Thymus (tissue), 11 donors: ENCODE results near the gene HMOX1. TPM values are rescaled to one million over a fixed set of nuclear protein-coding genes. Genes with fewer than 3 reads are reported as not detected.
"Not testable (repeated sequence)": the region's sequence is repeated elsewhere in the genome, so short reads cannot be mapped to it uniquely, and the experiment has no call there.

Experiments
- DNase-seq, 9 donors: peaks; one replicate each; pipeline ENCODE4 v3.0.0-alpha.2; 2013; ENCODE audit warnings: low spot score in 9 of 9, low read depth in 6 of 9, missing footprints in 1 of 9
- H3K27ac ChIP-seq, 2 donors: one replicate each; pipeline ENCODE4 v1.5.1; 2013; ENCODE audit warnings: control low read depth in 1 of 2, low read depth in 1 of 2, low read length in 1 of 2, mild to moderate bottlenecking in 1 of 2, moderate library complexity in 1 of 2
- H3K27me3 ChIP-seq, 2 donors: one replicate each; pipeline ENCODE4 v1.5.1; 2013; ENCODE audit warnings: low read length in 1 of 2; ENCODE audit not compliant: control insufficient read depth in 2 of 2, insufficient read depth in 1 of 2
- H3K36me3 ChIP-seq, 2 donors: one replicate each; pipeline ENCODE4 v1.5.1; 2013; ENCODE audit warnings: low read length in 1 of 2, mild to moderate bottlenecking in 1 of 2, moderate library complexity in 1 of 2; ENCODE audit not compliant: control insufficient read depth in 2 of 2, insufficient read depth in 2 of 2
- H3K4me1 ChIP-seq, 2 donors: one replicate each; pipeline ENCODE4 v1.5.1; 2013; ENCODE audit warnings: low read length in 2 of 2; ENCODE audit not compliant: control insufficient read depth in 2 of 2, insufficient read depth in 2 of 2
- H3K4me3 ChIP-seq, 2 donors: one replicate each; pipeline ENCODE4 v1.5.1; 2013; ENCODE audit warnings: low read length in 2 of 2, control low read depth in 1 of 2, mild to moderate bottlenecking in 1 of 2
- H3K9me3 ChIP-seq, 2 donors: one replicate each; pipeline ENCODE4 v1.5.1; 2013; ENCODE audit warnings: low read length in 1 of 2, mild to moderate bottlenecking in 1 of 2; ENCODE audit not compliant: control insufficient read depth in 2 of 2, insufficient read depth in 1 of 2
- WGBS: extraction: QIAGEN DNeasy Blood & Tissue Kit; methylation state at CpG from one replicate; pipeline ENCODE4 v1.1.7; 2013; 5-methylcytosine and 5-hydroxymethylcytosine counted together
- polyA plus RNA-seq: library from polyadenylated mRNA; stranded (reverse); fragments of 200-250 nt; gene quantifications from one replicate; pipeline ENCODE4 v1.2.3, GENCODE V29; 2013
- total RNA-seq: library from RNA; stranded (reverse); fragments of 120-200 nt; gene quantifications from one replicate; pipeline ENCODE4 v1.2.4, GENCODE V29; 2013
- donor health status: healthy.

Gene HMOX1
- total and polyA plus RNA-seq, 2 donors = 32.2 to 119 TPM

- Histone ChIP-seq H3K4me3 (no peak overlapping the region), H3K36me3 (peaks cover 46 to 48% of the 10 kb centered on the region in 2 donors), H3K27ac (peak overlapping the region in 1 of 2 donors; percentile 57), H3K9me3 (peaks cover 9 to 24% of the 10 kb centered on the region in 2 donors), H3K4me1 (peaks cover 0 to 11% of the 10 kb centered on the region in 2 donors), H3K27me3 (no peaks in the 10 kb centered on the region)
- 80% methylated on average over 14 of the region's 14 CpGs for WGBS
- DNase-seq = peak in 8 of 9 donors; percentile 19 to 66 (median 43)
These were observed 50.0 kb downstream of the HMOX1 start for GRCh38 chr22:35430897-35431322.

GRCh38 chr22:35431483-35432227 is 50.8 kb downstream of the HMOX1 start:
- Histone ChIP-seq H3K27ac (peak overlapping the region in 1 of 2 donors; percentile 57), H3K4me1 (peaks cover 0 to 10% of the 10 kb centered on the region in 2 donors), H3K4me3 (no peak overlapping the region), H3K27me3 (no peaks in the 10 kb centered on the region), H3K9me3 (peaks cover 9 to 24% of the 10 kb centered on the region in 2 donors), H3K36me3 (peaks cover 40 to 42% of the 10 kb centered on the region in 2 donors)
- WGBS = 95% methylated on average over 12 of the region's 12 CpGs
- DNase-seq = no peak

GRCh38 chr22:35432228-35432905 is 51.5 kb downstream of the HMOX1 start:
- H3K27ac ChIP-seq = no peak overlapping the region
- peaks cover 9 to 24% of the 10 kb centered on the region in 2 donors for H3K9me3 ChIP-seq
- DNase-seq = no peak
- H3K36me3 ChIP-seq = peaks cover 36 to 37% of the 10 kb centered on the region in 2 donors
- 98% methylated on average over 13 of the region's 13 CpGs for WGBS
- no peak overlapping the region for H3K4me3 ChIP-seq
- no peaks in the 10 kb centered on the region for H3K27me3 ChIP-seq
- H3K4me1 ChIP-seq = peaks cover 0 to 10% of the 10 kb centered on the region in 2 donors

- peaks cover 33 to 39% of the 10 kb centered on the region in 2 donors for H3K36me3 ChIP-seq
- WGBS = 98% methylated on average over 5 of the region's 5 CpGs
These were observed 53.3 kb downstream of the HMOX1 start for GRCh38 chr22:35434061-35434710.

GRCh38 chr22:35435201-35435740 is 54.4 kb downstream of the HMOX1 start:
- Histone ChIP-seq H3K4me1 (peaks cover 0 to 10% of the 10 kb centered on the region in 2 donors), H3K27ac (no peak overlapping the region), H3K9me3 (peaks cover 9 to 24% of the 10 kb centered on the region in 2 donors), H3K27me3 (no peaks in the 10 kb centered on the region), H3K36me3 (peaks cover 30 to 39% of the 10 kb centered on the region in 2 donors), H3K4me3 (no peak overlapping the region)
- WGBS = 89% methylated on average over 8 of the region's 8 CpGs
- DNase-seq = no peak

More at GRCh38 chr22:35434061-35434710, 53.3 kb downstream of the HMOX1 start:
- H3K4me1 ChIP-seq = peaks cover 0 to 10% of the 10 kb centered on the region in 2 donors
- H3K27ac ChIP-seq = no peak overlapping the region
- peaks cover 9 to 24% of the 10 kb centered on the region in 2 donors for H3K9me3 ChIP-seq
- no peaks in the 10 kb centered on the region for H3K27me3 ChIP-seq
- DNase-seq = no peak
- H3K4me3 ChIP-seq = no peak overlapping the region

GRCh38 chr22:35436421-35436820 is 55.5 kb downstream of the HMOX1 start:
- Histone ChIP-seq H3K4me3 (no peak overlapping the region), H3K36me3 (peaks cover 26 to 33% of the 10 kb centered on the region in 2 donors), H3K4me1 (peaks cover 0 to 6% of the 10 kb centered on the region in 2 donors), H3K27ac (no peak overlapping the region), H3K27me3 (no peaks in the 10 kb centered on the region), H3K9me3 (peaks cover 9 to 19% of the 10 kb centered on the region in 2 donors)
- 93% methylated on average over 5 of the region's 5 CpGs for WGBS
- no peak for DNase-seq

- H3K4me3 ChIP-seq = no peak overlapping the region
- H3K4me1 ChIP-seq = peaks cover 0 to 3% of the 10 kb centered on the region in 2 donors
- H3K36me3 ChIP-seq = peaks cover 20 to 26% of the 10 kb centered on the region in 2 donors
These were observed 56.2 kb downstream of the HMOX1 start for GRCh38 chr22:35437049-35437448.

GRCh38 chr22:35438673-35439364 is 57.9 kb downstream of the HMOX1 start:
- WGBS = 64% methylated on average over 3 of the region's 3 CpGs
- not testable (repeated sequence) for H3K27ac ChIP-seq, H3K4me3 ChIP-seq, H3K27me3 ChIP-seq, DNase-seq, H3K4me1 ChIP-seq, H3K9me3 ChIP-seq
- H3K36me3 ChIP-seq = peaks cover 2 to 10% of the 10 kb centered on the region in 2 donors

More at GRCh38 chr22:35437049-35437448, 56.2 kb downstream of the HMOX1 start:
- Histone ChIP-seq H3K27ac (no peak overlapping the region), H3K9me3 (peaks cover 9 to 19% of the 10 kb centered on the region in 2 donors), H3K27me3 (no peaks in the 10 kb centered on the region)
- 94% methylated on average over 2 of the region's 2 CpGs for WGBS
- no peak for DNase-seq
